ENCODE data around the gene CCDC89. TPM values are rescaled to one million over a fixed set of nuclear protein-coding genes. Genes with fewer than 3 reads are reported as not detected.

CCDC89 gene
- total and polyA plus RNA-seq, 10 of the 15 experiments (the other 5 are each of a cell fraction or from before 2014, with no cell fraction given): 0.11 to 0.15 TPM; not detected in 8

GRCh38 chr11:85697747-85698146, 11.8 kb upstream of the CCDC89 start:
- no peaks in the 10 kb centered on the region for H3K36me3 ChIP-seq (ENCODE audit: control insufficient read depth in 2 of 2, insufficient read depth in 2 of 2, low read length in 1 of 2)
- H3K4me2 ChIP-seq (ENCODE audit: control insufficient read depth, insufficient read depth): no peak overlapping the region
- no peaks in the 10 kb centered on the region for H4K20me1 ChIP-seq (ENCODE audit: control insufficient read depth, insufficient read depth)
- no peaks in the 10 kb centered on the region for H3K79me2 ChIP-seq (ENCODE audit: control insufficient read depth, insufficient read depth, low read length)
- intact Hi-C loops (cut with micrococcal nuclease; ENCODE audit: unreplicated experiment): no loop called here
- SMC1A ChIA-PET (ENCODE audit: uncharacterized antibody, unreplicated experiment): interaction anchor here (0.6 kb wide), 1 partner anchor 62 kb away, joined by 4 read pairs; no protein-coding TSS in a partner anchor
- no peak overlapping the region for H3K9ac ChIP-seq (ENCODE audit: control insufficient read depth, insufficient read depth, low read length)
- H3K9me3 ChIP-seq (replicated peaks; ENCODE audit: control insufficient read depth, insufficient read depth, low read length): no peaks in the 10 kb centered on the region; the same call in 2 of the 3 replicates
- TF ChIP-seq POLR2A (IDR thresholded peaks at IDR 0.05; ENCODE audit: low read depth, low read length): no peak
- no peak for TF ChIP-seq CBX3 (IDR thresholded peaks at IDR 0.05; ENCODE audit: borderline replicate concordance, low read depth)
- TF ChIP-seq ZBTB33 (IDR thresholded peaks at IDR 0.05): no peak
- TF ChIP-seq, protein P1, sequence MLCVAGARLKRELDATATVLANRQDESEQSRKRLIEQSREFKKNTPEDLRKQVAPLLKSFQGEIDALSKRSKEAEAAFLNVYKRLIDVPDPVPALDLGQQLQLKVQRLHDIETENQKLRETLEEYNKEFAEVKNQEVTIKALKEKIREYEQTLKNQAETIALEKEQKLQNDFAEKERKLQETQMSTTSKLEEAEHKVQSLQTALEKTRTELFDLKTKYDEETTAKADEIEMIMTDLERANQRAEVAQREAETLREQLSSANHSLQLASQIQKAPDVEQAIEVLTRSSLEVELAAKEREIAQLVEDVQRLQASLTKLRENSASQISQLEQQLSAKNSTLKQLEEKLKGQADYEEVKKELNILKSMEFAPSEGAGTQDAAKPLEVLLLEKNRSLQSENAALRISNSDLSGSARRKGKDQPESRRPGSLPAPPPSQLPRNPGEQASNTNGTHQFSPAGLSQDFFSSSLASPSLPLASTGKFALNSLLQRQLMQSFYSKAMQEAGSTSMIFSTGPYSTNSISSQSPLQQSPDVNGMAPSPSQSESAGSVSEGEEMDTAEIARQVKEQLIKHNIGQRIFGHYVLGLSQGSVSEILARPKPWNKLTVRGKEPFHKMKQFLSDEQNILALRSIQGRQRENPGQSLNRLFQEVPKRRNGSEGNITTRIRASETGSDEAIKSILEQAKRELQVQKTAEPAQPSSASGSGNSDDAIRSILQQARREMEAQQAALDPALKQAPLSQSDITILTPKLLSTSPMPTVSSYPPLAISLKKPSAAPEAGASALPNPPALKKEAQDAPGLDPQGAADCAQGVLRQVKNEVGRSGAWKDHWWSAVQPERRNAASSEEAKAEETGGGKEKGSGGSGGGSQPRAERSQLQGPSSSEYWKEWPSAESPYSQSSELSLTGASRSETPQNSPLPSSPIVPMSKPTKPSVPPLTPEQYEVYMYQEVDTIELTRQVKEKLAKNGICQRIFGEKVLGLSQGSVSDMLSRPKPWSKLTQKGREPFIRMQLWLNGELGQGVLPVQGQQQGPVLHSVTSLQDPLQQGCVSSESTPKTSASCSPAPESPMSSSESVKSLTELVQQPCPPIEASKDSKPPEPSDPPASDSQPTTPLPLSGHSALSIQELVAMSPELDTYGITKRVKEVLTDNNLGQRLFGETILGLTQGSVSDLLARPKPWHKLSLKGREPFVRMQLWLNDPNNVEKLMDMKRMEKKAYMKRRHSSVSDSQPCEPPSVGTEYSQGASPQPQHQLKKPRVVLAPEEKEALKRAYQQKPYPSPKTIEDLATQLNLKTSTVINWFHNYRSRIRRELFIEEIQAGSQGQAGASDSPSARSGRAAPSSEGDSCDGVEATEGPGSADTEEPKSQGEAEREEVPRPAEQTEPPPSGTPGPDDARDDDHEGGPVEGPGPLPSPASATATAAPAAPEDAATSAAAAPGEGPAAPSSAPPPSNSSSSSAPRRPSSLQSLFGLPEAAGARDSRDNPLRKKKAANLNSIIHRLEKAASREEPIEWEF (IDR thresholded peaks at IDR 0.05; ENCODE audit: insufficient replicate concordance, low read depth, low read length): peak; percentile 37
- no peak for TF ChIP-seq SIN3A (IDR thresholded peaks at IDR 0.05; ENCODE audit: low read depth, low read length)
- no peak for TF ChIP-seq RELB (IDR thresholded peaks at IDR 0.05; ENCODE audit: low read depth)
- RAD21 ChIA-PET (ENCODE audit: unreplicated experiment): interaction anchor here (0.5 kb wide), 1 partner anchor 62 kb away, joined by 3 read pairs; no protein-coding TSS in a partner anchor
- H2AFZ ChIP-seq (ENCODE audit: control insufficient read depth, low read depth, low read length): no peak overlapping the region
- 47% methylated on average over 2 of the region's 2 CpGs for WGBS (ENCODE audit: insufficient coverage, insufficient replicate concordance, low lambda C conversion rate, missing lambda C conversion rate)
- CTCF ChIA-PET: interaction anchor here (4.3 kb wide), 1 partner anchor 13 kb away, joined by 27 read pairs; the partner anchor contains the start of gene CCDC89
- POLR2A ChIA-PET: interaction anchor here (0.6 to 1.5 kb wide), 3 partner anchors 11 to 33 kb away, joined by 3 to 5 read pairs (median 3); partner anchors contain the start of genes CCDC89 and CREBZF
- DNase-seq (ENCODE audit: low read depth, low spot score): no peak
- H3K4me3 ChIP-seq: no peak overlapping the region
- in situ Hi-C loops (cut with MboI): no loop called here
- no peak overlapping the region for H3K27ac ChIP-seq (ENCODE audit: control insufficient read depth, insufficient read depth)
- peaks cover 9% of the 10 kb centered on the region for H3K4me1 ChIP-seq (ENCODE audit: control insufficient read depth, insufficient read depth, low read length)
- no TSS peak for BruUV-seq (replicated peaks)
- ATAC-seq: peak; percentile 72
- no peaks in the 10 kb centered on the region for H3K27me3 ChIP-seq (replicated peaks in 1 of 2; ENCODE audit: control insufficient read depth in 2 of 2, insufficient read depth in 2 of 2, low read length in 1 of 2)
- FAIRE-seq: no peak

All from GM12878 (cell line).